Activated CD4-positive, alpha-beta memory T cell treated with anti-CD3 and anti-CD28 coated beads for 36 hours (primary cell): ENCODE measurements around the gene INSM2. TPM values are rescaled to one million over a fixed set of nuclear protein-coding genes. Genes with fewer than 3 reads are reported as not detected.

Experiments used
- CTCF ChIA-PET: fragments of 350-600 bp; sonication (Branson Sonifier 250); formaldehyde crosslinking; loops from one replicate; lab custom pipeline; 2021; ENCODE audit warnings: antibody characterized with exemption, inconsistent platforms; lab: Charles Lee
- POLR2A ChIA-PET: fragments of 350-600 bp; sonication (Branson Sonifier 250); formaldehyde crosslinking; loops from one replicate; lab custom pipeline; 2021; ENCODE audit warnings: antibody characterized with exemption; lab: Charles Lee
- DNase-seq: peaks from one replicate; pipeline ENCODE4 v3.0.0-alpha.2; 2020
- H3K27ac Mint-ChIP-seq: one replicate; pipeline ENCODE4 v1.8.0; 2021; ENCODE audit warnings: mixed read lengths
- H3K27me3 Mint-ChIP-seq: one replicate; pipeline ENCODE4 v1.8.0; 2021; ENCODE audit warnings: mixed read lengths
- H3K36me3 Mint-ChIP-seq: one replicate; pipeline ENCODE4 v1.8.0; 2021; ENCODE audit warnings: mixed read lengths
- H3K4me1 Mint-ChIP-seq: one replicate; pipeline ENCODE4 v1.8.0; 2021; ENCODE audit warnings: low read depth, mixed read lengths
- H3K4me3 Mint-ChIP-seq: one replicate; pipeline ENCODE4 v1.8.0; 2021; ENCODE audit warnings: mild to moderate bottlenecking, mixed read lengths
- H3K9me3 Mint-ChIP-seq: one replicate; pipeline ENCODE4 v1.8.0; 2021; ENCODE audit warnings: mixed read lengths
- intact Hi-C: fragments of 100-400 bp; cut with micrococcal nuclease; formaldehyde crosslinking; loops from one replicate; pipeline ENCODE4 v1.15.1; 2023
- total RNA-seq, 2 experiments: library from RNA; stranded (reverse); gene quantifications; one replicate each; pipeline ENCODE4 v1.2.3, GENCODE V29; 2021

Gene INSM2
- total RNA-seq, 2 experiments from 2014 or later: not detected

- H3K9me3 Mint-ChIP-seq: no peaks in the 10 kb centered on the region
- H3K27ac Mint-ChIP-seq: no peak overlapping the region
- POLR2A ChIA-PET: no interaction called here
- no peaks in the 10 kb centered on the region for H3K27me3 Mint-ChIP-seq
- H3K4me1 Mint-ChIP-seq: no peaks in the 10 kb centered on the region
- no peaks in the 10 kb centered on the region for H3K36me3 Mint-ChIP-seq
- no peak for DNase-seq
- intact Hi-C loops: no loop called here
- CTCF ChIA-PET: no interaction called here
- H3K4me3 Mint-ChIP-seq: no peak overlapping the region
These were observed 19.8 kb downstream of the INSM2 start for GRCh38 chr14:35553808-35554207.

- H3K27ac Mint-ChIP-seq: no peak overlapping the region
- no peaks in the 10 kb centered on the region for H3K4me1 Mint-ChIP-seq
- no peaks in the 10 kb centered on the region for H3K27me3 Mint-ChIP-seq
- no peak for DNase-seq
- H3K36me3 Mint-ChIP-seq: no peaks in the 10 kb centered on the region
- H3K9me3 Mint-ChIP-seq: no peaks in the 10 kb centered on the region
- POLR2A ChIA-PET: no interaction called here
- CTCF ChIA-PET: no interaction called here
- intact Hi-C loops: no loop called here
- H3K4me3 Mint-ChIP-seq: no peak overlapping the region
These were observed 22.6 kb downstream of the INSM2 start for GRCh38 chr14:35556548-35556947.

- no peak overlapping the region for H3K4me3 Mint-ChIP-seq
- intact Hi-C loops: no loop called here
- POLR2A ChIA-PET: no interaction called here
- H3K27ac Mint-ChIP-seq: no peak overlapping the region
- no peaks in the 10 kb centered on the region for H3K4me1 Mint-ChIP-seq
- no peak for DNase-seq
- no peaks in the 10 kb centered on the region for H3K9me3 Mint-ChIP-seq
- no peaks in the 10 kb centered on the region for H3K27me3 Mint-ChIP-seq
- CTCF ChIA-PET: no interaction called here
- no peaks in the 10 kb centered on the region for H3K36me3 Mint-ChIP-seq
These were observed 23.3 kb downstream of the INSM2 start for GRCh38 chr14:35557221-35557747.

DNA sequence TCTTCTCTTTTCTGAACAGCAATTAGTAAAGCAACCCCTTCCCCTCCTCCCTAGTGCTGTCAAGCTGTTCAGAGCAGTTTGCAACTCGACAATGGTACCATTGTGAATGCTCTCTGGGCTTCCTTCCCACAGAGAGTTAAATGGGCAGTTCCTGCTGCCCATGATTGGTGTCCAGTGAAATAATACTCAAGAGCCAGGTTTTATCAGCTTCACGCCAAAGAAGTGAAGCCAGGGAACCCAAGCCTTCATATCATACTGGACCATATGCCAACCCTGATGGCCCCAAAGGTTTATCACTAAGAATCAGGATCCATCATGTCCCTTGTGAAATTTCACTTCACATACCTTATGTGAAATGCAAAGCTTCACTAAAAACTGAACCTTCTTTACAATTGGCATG lies 24.7 kb downstream of the INSM2 start:
- POLR2A ChIA-PET: no interaction called here

DNA sequence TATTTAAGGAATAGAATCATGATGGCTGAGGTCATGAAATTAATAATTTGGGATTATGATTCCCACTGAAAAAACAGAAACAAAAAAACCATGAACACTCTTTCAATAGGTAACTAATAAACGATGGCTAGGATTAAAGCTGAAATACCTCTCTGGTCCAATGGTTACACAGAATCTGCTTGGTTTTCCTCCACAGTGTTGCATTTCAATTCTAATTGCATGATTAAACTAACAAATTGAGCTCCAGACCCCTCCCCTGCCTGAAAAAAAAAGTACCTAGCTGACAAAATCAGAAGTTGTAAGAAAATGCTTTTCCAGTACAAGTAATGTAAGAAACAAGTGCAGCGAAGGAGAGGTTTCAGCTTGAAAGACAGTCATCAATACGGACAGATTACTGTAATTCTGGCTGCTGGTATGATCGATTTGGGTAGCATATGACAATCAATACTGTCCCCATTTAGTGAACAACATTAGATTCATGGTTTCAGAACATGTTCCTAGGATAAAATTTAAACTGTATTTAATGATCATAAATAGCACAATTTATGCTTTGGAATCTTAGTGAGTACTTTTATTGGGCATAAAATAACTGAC lies 32.0 kb downstream of the INSM2 start:
- Mint-ChIP-seq H3K27me3 (no peaks in the 10 kb centered on the region), H3K4me3 (no peak overlapping the region), H3K4me1 (no peaks in the 10 kb centered on the region), H3K36me3 (peaks cover 8% of the 10 kb centered on the region), H3K9me3 (no peaks in the 10 kb centered on the region), H3K27ac (no peak overlapping the region)
- CTCF ChIA-PET: no interaction called here
- DNase-seq: no peak
- intact Hi-C loops: no loop called here
- POLR2A ChIA-PET: no interaction called here

More for the DNA sequence above, 24.7 kb downstream of the INSM2 start:
- no peak for DNase-seq
- no peaks in the 10 kb centered on the region for H3K4me1 Mint-ChIP-seq
- H3K27me3 Mint-ChIP-seq: no peaks in the 10 kb centered on the region
- H3K27ac Mint-ChIP-seq: no peak overlapping the region
- no peaks in the 10 kb centered on the region for H3K36me3 Mint-ChIP-seq
- CTCF ChIA-PET: no interaction called here
- H3K9me3 Mint-ChIP-seq: no peaks in the 10 kb centered on the region
- no peak overlapping the region for H3K4me3 Mint-ChIP-seq
- intact Hi-C loops: no loop called here

DNA sequence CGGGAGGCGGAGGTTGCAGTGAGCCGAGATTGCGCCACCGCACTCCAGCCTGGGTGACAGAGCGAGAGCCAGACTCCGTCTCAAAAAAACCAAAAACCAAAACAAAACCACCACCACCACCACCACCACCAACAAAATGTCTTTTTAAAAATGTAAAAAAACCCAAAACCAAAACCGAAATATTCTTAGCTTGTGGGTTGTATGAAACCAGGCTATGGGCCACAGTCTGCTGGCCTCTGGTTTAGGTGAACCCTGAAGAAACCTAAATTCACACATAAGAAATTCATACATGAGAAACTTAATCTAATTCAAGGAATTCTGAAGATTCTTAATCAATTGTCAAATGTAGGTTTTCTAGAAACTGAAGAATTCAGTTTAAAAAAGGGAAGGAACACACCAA lies 37.6 kb downstream of the INSM2 start:
- no peaks in the 10 kb centered on the region for H3K9me3 Mint-ChIP-seq
- H3K4me1 Mint-ChIP-seq: no peaks in the 10 kb centered on the region
- intact Hi-C loops: no loop called here
- H3K4me3 Mint-ChIP-seq: no peak overlapping the region
- POLR2A ChIA-PET: no interaction called here
- peaks cover 5% of the 10 kb centered on the region for H3K36me3 Mint-ChIP-seq
- H3K27me3 Mint-ChIP-seq: no peaks in the 10 kb centered on the region
- H3K27ac Mint-ChIP-seq: no peak overlapping the region
- CTCF ChIA-PET: no interaction called here
- no peak for DNase-seq

- Mint-ChIP-seq H3K4me1 (no peaks in the 10 kb centered on the region), H3K9me3 (no peaks in the 10 kb centered on the region), H3K36me3 (peaks cover 7% of the 10 kb centered on the region), H3K4me3 (no peak overlapping the region), H3K27ac (no peak overlapping the region), H3K27me3 (no peaks in the 10 kb centered on the region)
- DNase-seq: no peak
- POLR2A ChIA-PET: no interaction called here
- intact Hi-C loops: no loop called here
- CTCF ChIA-PET: no interaction called here
These were observed 39.9 kb downstream of the INSM2 start for GRCh38 chr14:35573911-35574310.

DNA sequence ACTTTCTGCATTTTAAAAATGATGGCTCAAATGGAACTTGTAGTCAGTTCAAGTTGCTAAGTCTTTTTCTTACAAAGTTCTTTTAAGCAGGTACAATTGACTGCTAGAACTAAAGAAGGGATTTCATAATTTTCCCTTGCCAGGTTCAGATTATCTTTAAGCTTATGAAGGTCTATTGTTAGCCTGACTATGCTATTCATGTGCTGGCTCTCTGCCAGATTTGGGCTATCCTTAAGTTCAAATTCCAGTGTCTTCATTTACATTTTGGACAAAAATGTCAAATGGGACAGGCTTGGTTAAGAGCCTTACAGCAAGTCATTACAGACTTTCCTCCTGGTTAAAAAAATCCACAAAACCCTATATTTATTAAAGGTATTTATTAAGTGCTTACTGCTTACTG lies 42.3 kb downstream of the INSM2 start:
- CTCF ChIA-PET: no interaction called here
- peaks cover 2% of the 10 kb centered on the region for H3K36me3 Mint-ChIP-seq
- no peaks in the 10 kb centered on the region for H3K27me3 Mint-ChIP-seq
- H3K4me3 Mint-ChIP-seq: no peak overlapping the region
- no peak overlapping the region for H3K27ac Mint-ChIP-seq
- intact Hi-C loops: no loop called here
- POLR2A ChIA-PET: no interaction called here
- H3K4me1 Mint-ChIP-seq: no peaks in the 10 kb centered on the region
- no peaks in the 10 kb centered on the region for H3K9me3 Mint-ChIP-seq
- DNase-seq: no peak

- ChIA-PET POLR2A (no interaction called here), CTCF (no interaction called here)
- Mint-ChIP-seq H3K36me3 (peaks cover 2% of the 10 kb centered on the region), H3K27me3 (no peaks in the 10 kb centered on the region), H3K4me1 (no peaks in the 10 kb centered on the region), H3K27ac (no peak overlapping the region), H3K4me3 (no peak overlapping the region), H3K9me3 (no peaks in the 10 kb centered on the region)
- DNase-seq: no peak
- intact Hi-C loops: no loop called here
These were observed 42.9 kb downstream of the INSM2 start for GRCh38 chr14:35576856-35577255.

- Mint-ChIP-seq H3K27me3 (no peaks in the 10 kb centered on the region), H3K9me3 (no peaks in the 10 kb centered on the region), H3K4me1 (no peaks in the 10 kb centered on the region), H3K36me3 (peaks cover 7% of the 10 kb centered on the region), H3K27ac (no peak overlapping the region), H3K4me3 (no peak overlapping the region)
- POLR2A ChIA-PET: no interaction called here
- intact Hi-C loops: no loop called here
- CTCF ChIA-PET: no interaction called here
- DNase-seq: no peak
These were observed 44.2 kb downstream of the INSM2 start for GRCh38 chr14:35578135-35578534.

- no peak for DNase-seq
- H3K9me3 Mint-ChIP-seq: no peaks in the 10 kb centered on the region
- no peak overlapping the region for H3K27ac Mint-ChIP-seq
- H3K4me1 Mint-ChIP-seq: no peaks in the 10 kb centered on the region
- intact Hi-C loops: no loop called here
- no peaks in the 10 kb centered on the region for H3K27me3 Mint-ChIP-seq
- no peak overlapping the region for H3K4me3 Mint-ChIP-seq
- CTCF ChIA-PET: no interaction called here
- H3K36me3 Mint-ChIP-seq: peaks cover 11% of the 10 kb centered on the region
- POLR2A ChIA-PET: no interaction called here
These were observed 44.7 kb downstream of the INSM2 start for GRCh38 chr14:35578639-35579038.
